ENCODE data around the gene SIT1.

SIT1 gene

DNA sequence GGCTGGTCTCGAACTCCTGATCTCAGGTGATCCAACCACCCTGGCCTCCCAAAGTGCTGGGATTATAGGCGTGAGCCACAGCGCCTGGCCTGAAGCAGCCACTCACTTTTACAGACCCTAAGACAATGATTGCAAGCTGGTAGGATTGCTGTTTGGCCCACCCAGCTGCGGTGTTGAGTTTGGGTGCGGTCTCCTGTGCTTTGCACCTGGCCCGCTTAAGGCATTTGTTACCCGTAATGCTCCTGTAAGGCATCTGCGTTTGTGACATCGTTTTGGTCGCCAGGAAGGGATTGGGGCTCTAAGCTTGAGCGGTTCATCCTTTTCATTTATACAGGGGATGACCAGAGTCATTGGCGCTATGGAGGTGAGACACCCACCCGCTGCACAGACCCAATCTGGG is 24.5 kb upstream of the SIT1 start:
- no peak for DNase-seq (ENCODE audit: low read depth)
- H3K4me3 ChIP-seq (ENCODE audit: low read depth, low read length): no peak overlapping the region
- TF ChIP-seq, protein P1, sequence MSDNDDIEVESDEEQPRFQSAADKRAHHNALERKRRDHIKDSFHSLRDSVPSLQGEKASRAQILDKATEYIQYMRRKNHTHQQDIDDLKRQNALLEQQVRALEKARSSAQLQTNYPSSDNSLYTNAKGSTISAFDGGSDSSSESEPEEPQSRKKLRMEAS (IDR thresholded peaks at IDR 0.05; ENCODE audit: low read depth, low read length): no peak
- TF ChIP-seq POLR2A (IDR thresholded peaks at IDR 0.05; ENCODE audit: extremely low read depth, insufficient read length) (no peak), MYC (IDR thresholded peaks at IDR 0.05; ENCODE audit: low read depth, low read length) (no peak)
- TF ChIP-seq, protein P2, sequence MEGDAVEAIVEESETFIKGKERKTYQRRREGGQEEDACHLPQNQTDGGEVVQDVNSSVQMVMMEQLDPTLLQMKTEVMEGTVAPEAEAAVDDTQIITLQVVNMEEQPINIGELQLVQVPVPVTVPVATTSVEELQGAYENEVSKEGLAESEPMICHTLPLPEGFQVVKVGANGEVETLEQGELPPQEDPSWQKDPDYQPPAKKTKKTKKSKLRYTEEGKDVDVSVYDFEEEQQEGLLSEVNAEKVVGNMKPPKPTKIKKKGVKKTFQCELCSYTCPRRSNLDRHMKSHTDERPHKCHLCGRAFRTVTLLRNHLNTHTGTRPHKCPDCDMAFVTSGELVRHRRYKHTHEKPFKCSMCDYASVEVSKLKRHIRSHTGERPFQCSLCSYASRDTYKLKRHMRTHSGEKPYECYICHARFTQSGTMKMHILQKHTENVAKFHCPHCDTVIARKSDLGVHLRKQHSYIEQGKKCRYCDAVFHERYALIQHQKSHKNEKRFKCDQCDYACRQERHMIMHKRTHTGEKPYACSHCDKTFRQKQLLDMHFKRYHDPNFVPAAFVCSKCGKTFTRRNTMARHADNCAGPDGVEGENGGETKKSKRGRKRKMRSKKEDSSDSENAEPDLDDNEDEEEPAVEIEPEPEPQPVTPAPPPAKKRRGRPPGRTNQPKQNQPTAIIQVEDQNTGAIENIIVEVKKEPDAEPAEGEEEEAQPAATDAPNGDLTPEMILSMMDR (IDR thresholded peaks at IDR 0.05; ENCODE audit: low read depth, low read length): no peak

- TF ChIP-seq, protein P2 (IDR thresholded peaks at IDR 0.05; ENCODE audit: low read depth, low read length): no peak
- TF ChIP-seq, protein P1 (IDR thresholded peaks at IDR 0.05; ENCODE audit: low read depth, low read length): no peak
- TF ChIP-seq POLR2A (IDR thresholded peaks at IDR 0.05; ENCODE audit: extremely low read depth, insufficient read length) (no peak), MYC (IDR thresholded peaks at IDR 0.05; ENCODE audit: low read depth, low read length) (no peak)
- no peak for DNase-seq (ENCODE audit: low read depth)
Observed at GRCh38 chr9:35674025-35674361, 23.3 kb upstream of the SIT1 start.

GRCh38 chr9:35673132-35674024 is 22.6 kb upstream of the SIT1 start, which contains the start of gene CA9:
Gene CA9 (plus strand): TSS chr9:35673928. CDS start chr9:35673960, 32 bp downstream.
- TF ChIP-seq, protein P1 (IDR thresholded peaks at IDR 0.05; ENCODE audit: low read depth, low read length): no peak
- TF ChIP-seq, protein P2 (IDR thresholded peaks at IDR 0.05; ENCODE audit: low read depth, low read length): no peak
- no peak for TF ChIP-seq MYC (IDR thresholded peaks at IDR 0.05; ENCODE audit: low read depth, low read length)
- no peak for TF ChIP-seq POLR2A (IDR thresholded peaks at IDR 0.05; ENCODE audit: extremely low read depth, insufficient read length)
- no peak within 1 kb of the TSS for H3K4me3 ChIP-seq (ENCODE audit: low read depth, low read length)
- no peak for DNase-seq (ENCODE audit: low read depth)

More at GRCh38 chr9:35674025-35674361, 23.3 kb upstream of the SIT1 start:
- H3K4me3 ChIP-seq (ENCODE audit: low read depth, low read length): no peak overlapping the region

GRCh38 chr9:35669331-35670145 is 18.8 kb upstream of the SIT1 start:
- no peak for TF ChIP-seq POLR2A (IDR thresholded peaks at IDR 0.05; ENCODE audit: extremely low read depth, insufficient read length)
- TF ChIP-seq MYC (IDR thresholded peaks at IDR 0.05; ENCODE audit: low read depth, low read length): no peak
- TF ChIP-seq, protein P2 (IDR thresholded peaks at IDR 0.05; ENCODE audit: low read depth, low read length): no peak
- TF ChIP-seq, protein P1 (IDR thresholded peaks at IDR 0.05; ENCODE audit: low read depth, low read length): no peak
- DNase-seq (ENCODE audit: low read depth): no peak

DNA sequence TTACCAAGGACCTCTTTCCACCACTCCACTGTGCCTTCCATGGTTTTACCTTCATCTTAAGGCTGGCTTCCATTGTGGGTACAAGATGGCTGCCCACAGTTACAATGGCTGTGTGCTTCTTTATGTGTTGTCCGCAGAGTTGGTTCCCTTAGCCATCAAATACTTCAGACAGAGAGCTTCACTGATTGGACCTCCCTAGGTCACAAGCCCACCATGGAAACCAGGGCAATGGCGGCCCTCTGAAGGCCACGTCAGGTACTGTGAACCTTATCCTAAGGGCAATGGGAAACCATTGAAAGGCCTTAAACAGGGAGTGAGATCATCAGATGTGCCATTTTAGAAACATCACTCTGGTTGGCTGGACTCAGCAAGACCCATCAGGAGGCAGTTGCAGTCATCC is 17.2 kb upstream of the SIT1 start:
- no peak overlapping the region for H3K4me3 ChIP-seq (ENCODE audit: low read depth, low read length)
- TF ChIP-seq POLR2A (IDR thresholded peaks at IDR 0.05; ENCODE audit: extremely low read depth, insufficient read length) (no peak), MYC (IDR thresholded peaks at IDR 0.05; ENCODE audit: low read depth, low read length) (no peak)
- TF ChIP-seq, protein P1 (IDR thresholded peaks at IDR 0.05; ENCODE audit: low read depth, low read length): no peak
- TF ChIP-seq, protein P2 (IDR thresholded peaks at IDR 0.05; ENCODE audit: low read depth, low read length): no peak
- DNase-seq (ENCODE audit: low read depth): no peak

More at GRCh38 chr9:35669331-35670145, 18.8 kb upstream of the SIT1 start:
- no peak overlapping the region for H3K4me3 ChIP-seq (ENCODE audit: low read depth, low read length)

Measured in NB4 (cell line).